ENCODE measurements around the gene GADL1.

GADL1 gene

GRCh38 chr3:30826531-30826942 is 67.9 kb downstream of the GADL1 start:
- no peak for DNase-seq
- in situ Hi-C loops (cut with MboI; ENCODE audit: low pct_unique_long_range_greater_than_20kb, low sequenced_read_pairs), result no loop called here

- in situ Hi-C loops (cut with MboI; ENCODE audit: low pct_unique_long_range_greater_than_20kb, low sequenced_read_pairs), result no loop called here
- no peak for DNase-seq
Measured at GRCh38 chr3:30819067-30819798, 75.2 kb downstream of the GADL1 start.

GRCh38 chr3:30813734-30814133 is 80.7 kb downstream of the GADL1 start:
- in situ Hi-C loops (cut with MboI; ENCODE audit: low pct_unique_long_range_greater_than_20kb, low sequenced_read_pairs), result no loop called here
- no peak for DNase-seq

GRCh38 chr3:30811151-30811795 is 83.2 kb downstream of the GADL1 start:
- in situ Hi-C loops (cut with MboI; ENCODE audit: low pct_unique_long_range_greater_than_20kb, low sequenced_read_pairs), result no loop called here
- DNase-seq, result no peak

GRCh38 chr3:30810625-30811024 is 83.8 kb downstream of the GADL1 start:
- no peak for DNase-seq
- in situ Hi-C loops (cut with MboI; ENCODE audit: low pct_unique_long_range_greater_than_20kb, low sequenced_read_pairs), result no loop called here

- in situ Hi-C loops (cut with MboI; ENCODE audit: low pct_unique_long_range_greater_than_20kb, low sequenced_read_pairs), result no loop called here
- DNase-seq, result no peak
Measured at GRCh38 chr3:30805695-30806094, 88.8 kb downstream of the GADL1 start.

GRCh38 chr3:30804984-30805383 is 89.5 kb downstream of the GADL1 start:
- in situ Hi-C loops (cut with MboI; ENCODE audit: low pct_unique_long_range_greater_than_20kb, low sequenced_read_pairs), result no loop called here
- DNase-seq, result no peak

- in situ Hi-C loops (cut with MboI; ENCODE audit: low pct_unique_long_range_greater_than_20kb, low sequenced_read_pairs), result no loop called here
- DNase-seq, result no peak
Measured at GRCh38 chr3:30795176-30795575, 99.3 kb downstream of the GADL1 start.

- in situ Hi-C loops (cut with MboI; ENCODE audit: low pct_unique_long_range_greater_than_20kb, low sequenced_read_pairs), result no loop called here
- no peak for DNase-seq
Measured at GRCh38 chr3:30793740-30794139, 100.7 kb downstream of the GADL1 start.

- in situ Hi-C loops (cut with MboI; ENCODE audit: low pct_unique_long_range_greater_than_20kb, low sequenced_read_pairs), result no loop called here
- no peak for DNase-seq
Measured at GRCh38 chr3:30790150-30790549, 104.3 kb downstream of the GADL1 start.

GRCh38 chr3:30786365-30786764 is 108.1 kb downstream of the GADL1 start:
- in situ Hi-C loops (cut with MboI; ENCODE audit: low pct_unique_long_range_greater_than_20kb, low sequenced_read_pairs), result no loop called here
- no peak for DNase-seq

- in situ Hi-C loops (cut with MboI; ENCODE audit: low pct_unique_long_range_greater_than_20kb, low sequenced_read_pairs), result no loop called here
- DNase-seq, result peak; percentile 24
Measured at GRCh38 chr3:30779686-30780287, 114.7 kb downstream of the GADL1 start.

GRCh38 chr3:30778933-30779332 is 115.5 kb downstream of the GADL1 start:
- DNase-seq, result no peak
- in situ Hi-C loops (cut with MboI; ENCODE audit: low pct_unique_long_range_greater_than_20kb, low sequenced_read_pairs), result no loop called here

GRCh38 chr3:30777426-30778113 is 116.9 kb downstream of the GADL1 start:
- in situ Hi-C loops (cut with MboI; ENCODE audit: low pct_unique_long_range_greater_than_20kb, low sequenced_read_pairs), result no loop called here
- DNase-seq, result no peak

- in situ Hi-C loops (cut with MboI; ENCODE audit: low pct_unique_long_range_greater_than_20kb, low sequenced_read_pairs), result no loop called here
- DNase-seq, result no peak
Measured at GRCh38 chr3:30776186-30776815, 118.2 kb downstream of the GADL1 start.

GRCh38 chr3:30775040-30775439 is 119.4 kb downstream of the GADL1 start:
- DNase-seq, result no peak
- in situ Hi-C loops (cut with MboI; ENCODE audit: low pct_unique_long_range_greater_than_20kb, low sequenced_read_pairs), result no loop called here

GRCh38 chr3:30774062-30774461 is 120.4 kb downstream of the GADL1 start:
- no peak for DNase-seq
- in situ Hi-C loops (cut with MboI; ENCODE audit: low pct_unique_long_range_greater_than_20kb, low sequenced_read_pairs), result no loop called here

GRCh38 chr3:30770387-30770786 is 124.1 kb downstream of the GADL1 start:
- DNase-seq, result no peak
- in situ Hi-C loops (cut with MboI; ENCODE audit: low pct_unique_long_range_greater_than_20kb, low sequenced_read_pairs), result no loop called here

- in situ Hi-C loops (cut with MboI; ENCODE audit: low pct_unique_long_range_greater_than_20kb, low sequenced_read_pairs), result no loop called here
- DNase-seq, result peak; percentile 64
Measured at GRCh38 chr3:30768703-30769550, 125.5 kb downstream of the GADL1 start.
